Vagina (tissue), 2 donors: Measurements from ENCODE around the gene NOG. TPM values are rescaled to one million over a fixed set of nuclear protein-coding genes. Genes with fewer than 3 reads are reported as not detected.
A peak's percentile ranks its signal among the peaks of the same experiment; 100 is the strongest.

Experiments
- DNase-seq, 2 donors: peaks; one replicate each; pipeline ENCODE4 v3.0.0-alpha.2; 2017; ENCODE audit errors: extremely low spot score in 2 of 2
- H3K27ac ChIP-seq: fragments of 200-600 bp; sonication (generic); one replicate; pipeline ENCODE4 v1.5.1; 2019
- H3K27me3 ChIP-seq: fragments of 200-600 bp; sonication (generic); one replicate; pipeline ENCODE4 v1.5.1; 2019
- H3K36me3 ChIP-seq, 2 donors: fragments of 200-600 bp; sonication (generic); one replicate each; pipeline ENCODE4 v1.5.1; 2017 to 2019
- H3K4me1 ChIP-seq: fragments of 200-600 bp; sonication (generic); one replicate; pipeline ENCODE4 v1.5.1; 2019
- H3K4me3 ChIP-seq, 2 donors: fragments of 200-600 bp; sonication (generic); 1 replicate in 1 of 2; 2 replicates in 1 of 2; pipeline ENCODE4 v1.5.1; 2016 to 2019
- H3K9me3 ChIP-seq: fragments of 200-600 bp; sonication (generic); one replicate; pipeline ENCODE4 v1.5.1; 2019
- POLR2A ChIP-seq, 2 donors: fragments of 450-650 bp; IDR thresholded peaks; one replicate each; pipeline ENCODE4 v1.6.1; 2017; ENCODE audit warnings: antibody characterized with exemption in 2 of 2, mild to moderate bottlenecking in 2 of 2, moderate library complexity in 2 of 2
- POLR2AphosphoS5 ChIP-seq, 2 donors: sonication (generic); formaldehyde crosslinking; IDR thresholded peaks; one replicate each; pipeline ENCODE4 v1.9.0; 2017; ENCODE audit warnings: antibody characterized with exemption in 2 of 2, mild to moderate bottlenecking in 2 of 2, low read depth in 1 of 2; ENCODE audit not compliant: insufficient read depth in 1 of 2
- intact Hi-C: fragments of 100-400 bp; cut with DNase I; formaldehyde crosslinking; loops from one replicate; pipeline ENCODE4 v1.15.1; 2023
- total RNA-seq: library from RNA; depleted of rRNA; stranded (reverse); fragments of >200 nt; gene quantifications from one replicate; pipeline ENCODE4 v1.2.3, GENCODE V29; 2016
- TF ChIP-seq, protein P1 (sequence below), 3 experiments: fragments of 450-650 bp in 2 of 3; fragments of 200-600 bp in 1 of 3; sonication (generic) in 1 of 3; IDR thresholded peaks; one replicate each; pipeline ENCODE4 v1.5.1; 2017 to 2019; ENCODE audit warnings: antibody characterized with exemption in 3 of 3, mild to moderate bottlenecking in 2 of 3, moderate library complexity in 2 of 3

Gene NOG
- total RNA-seq, 1 donor from 2014 or later, result 7.4 TPM

DNA sequence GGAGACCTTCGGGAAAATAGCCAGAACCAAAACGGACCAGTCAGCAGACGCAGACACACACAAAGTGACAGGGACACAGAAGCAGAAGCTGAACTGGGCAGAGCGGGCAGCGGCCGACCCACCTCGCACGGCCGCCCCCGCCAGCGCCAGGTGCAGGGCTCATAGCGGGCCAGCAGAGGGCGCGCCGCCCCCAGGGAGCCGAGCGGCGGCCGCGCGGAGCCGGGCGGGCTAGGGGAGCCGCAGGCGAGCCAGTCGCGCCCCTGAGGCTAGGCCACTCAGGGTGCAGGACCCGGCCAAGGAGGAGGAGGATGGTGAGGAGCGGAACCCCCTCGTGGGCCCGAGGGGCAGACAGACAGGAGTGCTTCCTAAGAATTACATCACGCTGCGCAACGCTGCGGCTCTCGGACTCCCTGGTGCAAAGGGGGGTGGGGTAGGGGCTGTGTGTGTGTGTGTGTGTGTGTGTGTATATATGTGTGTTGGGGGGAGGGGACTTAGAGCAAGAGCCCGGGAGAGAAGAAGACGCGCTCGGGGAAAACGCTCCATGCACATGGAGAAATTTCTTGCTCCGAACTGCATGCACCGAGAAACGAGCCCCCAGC, 913 bp upstream of the NOG start:
- TF ChIP-seq, protein P1, sequence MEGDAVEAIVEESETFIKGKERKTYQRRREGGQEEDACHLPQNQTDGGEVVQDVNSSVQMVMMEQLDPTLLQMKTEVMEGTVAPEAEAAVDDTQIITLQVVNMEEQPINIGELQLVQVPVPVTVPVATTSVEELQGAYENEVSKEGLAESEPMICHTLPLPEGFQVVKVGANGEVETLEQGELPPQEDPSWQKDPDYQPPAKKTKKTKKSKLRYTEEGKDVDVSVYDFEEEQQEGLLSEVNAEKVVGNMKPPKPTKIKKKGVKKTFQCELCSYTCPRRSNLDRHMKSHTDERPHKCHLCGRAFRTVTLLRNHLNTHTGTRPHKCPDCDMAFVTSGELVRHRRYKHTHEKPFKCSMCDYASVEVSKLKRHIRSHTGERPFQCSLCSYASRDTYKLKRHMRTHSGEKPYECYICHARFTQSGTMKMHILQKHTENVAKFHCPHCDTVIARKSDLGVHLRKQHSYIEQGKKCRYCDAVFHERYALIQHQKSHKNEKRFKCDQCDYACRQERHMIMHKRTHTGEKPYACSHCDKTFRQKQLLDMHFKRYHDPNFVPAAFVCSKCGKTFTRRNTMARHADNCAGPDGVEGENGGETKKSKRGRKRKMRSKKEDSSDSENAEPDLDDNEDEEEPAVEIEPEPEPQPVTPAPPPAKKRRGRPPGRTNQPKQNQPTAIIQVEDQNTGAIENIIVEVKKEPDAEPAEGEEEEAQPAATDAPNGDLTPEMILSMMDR (IDR thresholded peaks at IDR 0.05), result peak; percentile 58 to 97 (median 66)
- TF ChIP-seq POLR2A (IDR thresholded peaks at IDR 0.05), result no peak
- DNase-seq, result no peak
- Histone ChIP-seq H3K27me3 (no peaks in the 10 kb centered on the region), H3K36me3 (no peaks in the 10 kb centered on the region), H3K27ac (peak overlapping the region; percentile 83), H3K4me3 (peak overlapping the region; percentile 56 to 70), H3K4me1 (peaks cover 35% of the 10 kb centered on the region), H3K9me3 (no peaks in the 10 kb centered on the region)
- intact Hi-C loops, result loop anchor here (10.0 kb wide), 1 partner anchor 182 kb away; no protein-coding TSS in a partner anchor

DNA sequence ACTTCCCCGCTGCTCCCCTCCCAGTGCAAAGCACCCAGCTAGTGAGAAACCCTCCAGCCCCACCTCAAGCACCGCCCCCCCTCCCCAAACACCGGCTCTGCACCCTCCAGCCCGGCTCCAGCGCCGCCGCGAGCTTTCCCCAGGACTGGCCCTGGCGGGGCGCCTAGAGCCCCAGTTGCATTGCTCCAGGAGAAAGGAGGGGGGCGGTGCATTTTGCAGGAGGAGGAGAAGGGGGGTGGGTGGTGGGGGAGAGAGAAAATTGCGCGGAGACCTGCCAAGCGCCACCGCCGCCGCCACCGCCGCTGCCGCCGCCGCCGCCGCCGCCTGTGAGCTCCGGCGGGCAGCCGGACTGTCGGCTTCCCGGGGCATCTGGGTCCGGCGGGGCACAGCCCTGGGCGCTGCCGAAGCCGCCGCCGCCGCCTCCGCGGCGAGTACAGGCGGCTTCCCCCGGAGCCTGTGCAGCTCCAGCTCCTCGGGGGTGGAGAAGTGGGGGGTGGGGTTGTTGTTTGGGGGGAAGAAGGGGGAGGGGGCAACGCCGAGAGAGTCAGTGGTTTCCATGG, 333 bp upstream of the NOG start:
- no peaks in the 10 kb centered on the region for H3K36me3 ChIP-seq
- TF ChIP-seq POLR2A (IDR thresholded peaks at IDR 0.05) (no peak), POLR2AphosphoS5 (IDR thresholded peaks at IDR 0.05; ENCODE audit: insufficient read depth in 1 of 2, low read depth in 1 of 2) (no peak)
- TF ChIP-seq, protein P1 (IDR thresholded peaks at IDR 0.05), result no peak
- DNase-seq, result no peak
- H3K27me3 ChIP-seq, result no peaks in the 10 kb centered on the region
- peak overlapping the region; percentile 83 for H3K27ac ChIP-seq
- no peaks in the 10 kb centered on the region for H3K9me3 ChIP-seq
- peak overlapping the region; percentile 56 to 70 for H3K4me3 ChIP-seq
- H3K4me1 ChIP-seq, result peaks cover 41% of the 10 kb centered on the region
- intact Hi-C loops, result loop anchor here (10.0 kb wide), 1 partner anchor 182 kb away; no protein-coding TSS in a partner anchor

DNA sequence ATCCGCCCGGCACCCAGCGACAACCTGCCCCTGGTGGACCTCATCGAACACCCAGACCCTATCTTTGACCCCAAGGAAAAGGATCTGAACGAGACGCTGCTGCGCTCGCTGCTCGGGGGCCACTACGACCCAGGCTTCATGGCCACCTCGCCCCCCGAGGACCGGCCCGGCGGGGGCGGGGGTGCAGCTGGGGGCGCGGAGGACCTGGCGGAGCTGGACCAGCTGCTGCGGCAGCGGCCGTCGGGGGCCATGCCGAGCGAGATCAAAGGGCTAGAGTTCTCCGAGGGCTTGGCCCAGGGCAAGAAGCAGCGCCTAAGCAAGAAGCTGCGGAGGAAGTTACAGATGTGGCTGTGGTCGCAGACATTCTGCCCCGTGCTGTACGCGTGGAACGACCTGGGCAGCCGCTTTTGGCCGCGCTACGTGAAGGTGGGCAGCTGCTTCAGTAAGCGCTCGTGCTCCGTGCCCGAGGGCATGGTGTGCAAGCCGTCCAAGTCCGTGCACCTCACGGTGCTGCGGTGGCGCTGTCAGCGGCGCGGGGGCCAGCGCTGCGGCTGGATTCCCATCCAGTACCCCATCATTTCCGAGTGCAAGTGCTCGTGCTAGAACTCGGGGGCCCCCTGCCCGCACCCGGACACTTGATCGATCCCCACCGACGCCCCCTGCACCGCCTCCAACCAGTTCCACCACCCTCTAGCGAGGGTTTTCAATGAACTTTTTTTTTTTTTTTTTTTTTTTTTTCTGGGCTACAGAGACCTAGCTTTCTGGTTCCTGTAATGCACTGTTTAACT, 1.0 kb downstream of the NOG start:
- H3K36me3 ChIP-seq, result no peaks in the 10 kb centered on the region
- H3K4me1 ChIP-seq, result peaks cover 43% of the 10 kb centered on the region
- intact Hi-C loops, result loop anchor here (5.0 to 10.0 kb wide), 2 partner anchors 123 to 180 kb away; no protein-coding TSS in a partner anchor
- H3K4me3 ChIP-seq, result peak overlapping the region; percentile 56 to 70
- H3K27ac ChIP-seq, result peak overlapping the region; percentile 83
- H3K27me3 ChIP-seq, result no peaks in the 10 kb centered on the region
- DNase-seq, result no peak
- H3K9me3 ChIP-seq, result no peaks in the 10 kb centered on the region
- TF ChIP-seq POLR2A (IDR thresholded peaks at IDR 0.05) (no peak), POLR2AphosphoS5 (IDR thresholded peaks at IDR 0.05; ENCODE audit: insufficient read depth in 1 of 2, low read depth in 1 of 2) (no peak)
- TF ChIP-seq, protein P1 (IDR thresholded peaks at IDR 0.05), result no peak

DNA sequence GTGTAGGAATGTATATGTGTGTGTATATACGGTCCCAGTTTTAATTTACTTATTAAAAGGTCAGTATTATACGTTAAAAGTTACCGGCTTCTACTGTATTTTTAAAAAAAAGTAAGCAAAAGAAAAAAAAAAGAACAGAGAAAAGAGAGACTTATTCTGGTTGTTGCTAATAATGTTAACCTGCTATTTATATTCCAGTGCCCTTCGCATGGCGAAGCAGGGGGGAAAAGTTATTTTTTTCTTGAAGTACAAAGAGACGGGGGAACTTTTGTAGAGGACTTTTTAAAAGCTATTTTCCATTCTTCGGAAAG, 1.6 kb downstream of the NOG start:
- no peaks in the 10 kb centered on the region for H3K27me3 ChIP-seq
- no peak for DNase-seq
- TF ChIP-seq POLR2A (IDR thresholded peaks at IDR 0.05) (no peak), POLR2AphosphoS5 (IDR thresholded peaks at IDR 0.05; ENCODE audit: insufficient read depth in 1 of 2, low read depth in 1 of 2) (no peak)
- TF ChIP-seq, protein P1 (IDR thresholded peaks at IDR 0.05), result no peak
- no peaks in the 10 kb centered on the region for H3K36me3 ChIP-seq
- peak overlapping the region; percentile 83 for H3K27ac ChIP-seq
- H3K4me3 ChIP-seq, result peak overlapping the region; percentile 50 to 56
- intact Hi-C loops, result loop anchor here (5.0 to 10.0 kb wide), 2 partner anchors 122 to 180 kb away; no protein-coding TSS in a partner anchor
- no peaks in the 10 kb centered on the region for H3K9me3 ChIP-seq
- peaks cover 43% of the 10 kb centered on the region for H3K4me1 ChIP-seq
